Activated T-cell treated with anti-CD3 and anti-CD28 coated beads for 4 hours (primary cell): ENCODE data around the gene CTPS2.
"Not testable (repeated sequence)": the region's sequence is repeated elsewhere in the genome, so short reads cannot be mapped to it uniquely, and the experiment has no call there.

Source experiments
- DNase-seq: peaks from one replicate; pipeline ENCODE4 v3.0.0-alpha.2; 2020

The CTPS2 gene

DNA sequence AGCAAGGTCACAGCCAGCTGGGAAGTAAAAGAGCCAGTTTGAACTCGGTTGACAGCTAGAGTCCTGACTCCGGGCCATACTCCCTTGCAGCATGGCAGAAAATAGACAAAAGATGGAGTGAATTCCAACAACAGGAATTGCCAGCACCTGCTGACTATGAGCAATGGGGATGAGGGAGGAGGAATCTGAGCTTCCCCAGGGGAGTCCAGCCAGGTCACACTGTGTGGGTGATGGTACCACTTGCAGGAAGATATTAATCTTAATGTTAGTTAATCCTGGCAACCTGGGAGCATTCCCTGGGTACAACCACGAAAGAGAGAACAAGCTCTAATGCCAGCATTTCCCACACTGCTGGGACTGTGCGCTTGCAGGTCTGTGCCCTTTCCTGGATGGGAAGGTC, 110.6 kb downstream of the CTPS2 start:
- DNase-seq, result no peak

DNA sequence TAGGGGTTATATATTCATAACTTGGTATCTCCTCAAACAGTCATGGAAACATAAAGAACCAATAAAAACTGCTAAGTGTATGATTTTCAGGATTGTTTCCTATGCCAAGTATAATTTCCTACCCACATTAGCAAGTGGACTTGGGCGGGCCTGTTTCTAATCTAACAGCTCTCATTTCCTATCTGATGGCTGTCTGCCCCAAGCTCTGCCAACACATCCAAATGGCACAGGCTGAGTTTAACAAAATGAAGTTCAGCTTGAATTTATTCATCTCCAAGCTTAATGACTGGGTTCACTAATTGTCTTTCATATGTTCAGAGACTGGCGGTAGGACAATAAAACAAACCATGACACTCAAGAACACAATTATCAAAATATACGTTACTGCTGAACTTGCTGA, 118.0 kb downstream of the CTPS2 start:
- DNase-seq, result no peak

DNA sequence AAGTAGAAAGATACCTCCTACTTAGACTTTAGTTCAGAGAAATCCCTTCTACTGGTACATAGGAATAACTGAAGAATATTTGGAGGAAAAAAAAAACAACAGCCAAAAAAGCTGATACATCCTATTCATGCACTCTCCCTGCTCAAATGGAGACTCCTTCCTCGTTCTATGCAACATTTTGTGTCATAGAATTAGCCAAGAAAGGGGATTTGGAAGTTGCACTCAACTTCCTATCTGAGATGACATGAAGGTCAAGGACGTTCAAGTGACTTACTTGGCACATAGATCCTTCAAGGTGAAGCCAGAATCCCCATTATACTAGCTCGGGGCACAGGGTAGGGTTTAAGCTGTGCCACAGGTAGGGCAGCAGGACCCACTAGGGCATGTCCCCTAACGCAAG, 118.7 kb downstream of the CTPS2 start:
- no peak for DNase-seq

DNA sequence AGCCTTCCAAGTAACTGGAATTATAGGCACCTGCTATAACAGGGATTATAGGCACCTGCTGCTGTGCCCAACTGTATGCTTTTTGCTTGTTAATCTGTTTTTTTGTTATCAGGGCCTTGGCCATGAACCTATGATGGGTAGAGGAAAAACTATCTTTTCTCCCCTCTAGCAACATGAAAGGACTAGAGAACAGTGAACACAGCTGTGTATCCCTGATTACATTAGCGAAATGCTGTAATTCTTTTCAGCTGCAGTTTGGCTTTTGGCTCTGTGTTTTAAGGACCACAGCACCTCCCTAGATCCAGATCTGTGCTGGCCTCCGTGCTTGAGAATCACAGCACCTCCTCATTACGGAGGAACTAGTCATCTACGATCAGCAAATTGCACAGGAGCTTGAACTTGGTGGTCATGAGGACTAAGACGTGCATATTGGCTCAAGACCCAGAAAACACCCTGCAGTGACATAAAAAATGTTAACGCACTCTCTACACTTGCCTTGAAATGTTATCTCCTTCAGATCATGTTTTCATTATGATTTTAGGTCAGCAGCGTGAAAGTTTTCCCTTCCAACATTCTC, 120.2 kb downstream of the CTPS2 start:
- no peak for DNase-seq

DNA sequence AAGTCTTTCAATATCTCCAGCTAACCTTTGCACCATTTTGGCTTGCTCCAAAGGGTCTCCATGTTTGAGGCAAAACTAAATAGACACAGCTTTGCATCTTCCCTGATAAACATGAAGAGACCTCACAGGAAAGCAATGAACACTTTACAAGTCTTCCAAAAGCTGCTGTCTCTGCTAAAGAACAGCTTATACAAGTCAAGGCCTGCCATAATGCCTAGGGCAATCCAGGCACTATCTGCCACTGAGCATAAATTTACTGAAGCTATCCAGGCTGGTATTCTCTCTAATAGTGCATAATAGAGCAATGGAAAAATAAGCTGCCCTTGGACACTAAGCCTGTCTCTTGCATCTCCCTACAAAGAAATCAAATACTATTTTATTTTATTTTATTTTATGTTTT, 122.6 kb downstream of the CTPS2 start:
- DNase-seq, result no peak

DNA sequence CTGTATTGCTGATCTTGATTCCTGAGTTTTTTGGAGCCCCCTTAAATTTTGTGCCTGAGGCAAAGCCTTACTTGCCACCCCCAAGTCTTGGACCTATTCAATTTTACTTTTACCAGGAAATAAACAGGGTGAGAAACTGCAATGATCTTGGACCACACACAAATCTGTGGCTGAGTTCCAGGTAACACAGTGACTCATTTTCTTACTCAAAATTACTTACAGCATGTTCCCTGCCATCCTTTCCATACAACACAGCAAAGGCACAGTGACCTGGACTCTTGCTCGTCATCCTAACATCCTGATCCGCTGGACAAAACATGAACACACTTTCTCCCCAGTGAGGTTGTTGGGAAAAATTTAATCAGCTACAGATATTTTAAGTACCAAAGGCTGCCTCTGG, 123.3 kb downstream of the CTPS2 start:
- no peak for DNase-seq

DNA sequence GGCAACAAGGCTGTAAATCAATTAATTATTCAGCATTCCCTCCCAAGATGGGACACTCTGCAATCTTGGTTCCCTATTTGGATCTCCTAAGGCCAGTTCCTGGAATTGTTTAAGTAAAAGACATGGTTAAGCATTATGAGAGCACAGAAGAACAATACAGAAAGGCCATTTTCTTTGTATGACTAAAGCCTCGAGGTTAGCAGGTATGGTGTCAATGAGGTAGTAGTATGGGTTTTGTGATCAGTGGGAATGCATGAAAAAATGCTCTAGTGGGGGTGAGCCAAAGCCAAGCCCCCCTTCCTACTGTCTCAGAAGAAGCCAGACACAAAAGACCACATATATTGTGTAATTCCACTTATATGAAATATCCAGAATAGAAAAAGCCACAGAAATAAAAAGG, 124.2 kb downstream of the CTPS2 start:
- no peak for DNase-seq

DNA sequence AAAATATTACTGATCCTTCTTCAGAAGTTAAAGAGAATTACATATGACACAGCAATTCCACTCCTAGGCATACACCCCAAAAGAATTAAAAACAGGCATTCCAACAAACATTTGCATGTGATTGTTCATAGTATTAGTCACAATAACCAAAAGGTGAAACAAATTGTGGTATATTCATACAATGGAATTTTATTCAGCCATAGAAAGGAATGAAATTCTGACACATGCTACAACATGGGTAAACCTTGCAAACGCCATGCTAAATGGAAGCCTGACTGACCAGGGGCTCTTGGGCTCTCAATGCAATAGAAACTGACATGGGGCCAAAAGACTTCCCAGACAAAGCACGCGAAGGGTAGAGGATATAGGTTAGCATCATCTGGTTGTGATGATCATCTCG, 124.6 kb downstream of the CTPS2 start:
- no peak for DNase-seq

DNA sequence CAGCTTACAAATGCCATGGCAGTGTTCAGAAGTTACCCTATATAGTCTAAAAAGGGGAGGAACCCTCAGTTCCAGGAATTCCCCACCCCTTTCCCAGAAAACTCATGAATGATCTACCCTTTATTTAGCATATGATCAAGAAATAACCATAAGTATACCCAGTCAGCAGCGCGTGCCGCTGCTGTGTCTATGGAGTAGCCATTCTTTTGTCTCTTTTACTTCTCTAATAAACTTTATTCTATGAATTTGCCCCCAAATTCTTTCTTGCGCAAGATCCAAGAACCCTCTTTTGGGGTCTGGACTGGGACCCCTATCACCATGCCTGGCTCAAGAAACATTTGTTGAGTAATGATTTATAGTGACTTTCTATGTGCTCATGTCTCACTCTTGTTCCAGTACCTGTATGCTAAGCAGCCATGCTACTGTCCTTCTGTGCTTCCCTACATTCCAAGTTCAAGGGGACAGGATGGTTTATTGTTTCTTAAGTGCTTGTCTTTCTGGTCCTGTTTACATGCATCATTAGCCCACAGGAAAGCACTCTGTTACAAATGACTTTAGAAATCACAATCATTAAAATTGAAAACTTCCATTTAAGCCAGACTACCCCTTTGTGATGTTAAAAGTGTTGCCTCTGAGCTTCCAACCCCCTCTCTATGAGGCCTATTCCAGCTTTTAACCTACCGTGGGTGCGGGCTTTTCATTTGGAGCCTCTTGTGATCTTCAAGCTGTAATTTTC, 125.9 kb downstream of the CTPS2 start:
- DNase-seq, result no peak

DNA sequence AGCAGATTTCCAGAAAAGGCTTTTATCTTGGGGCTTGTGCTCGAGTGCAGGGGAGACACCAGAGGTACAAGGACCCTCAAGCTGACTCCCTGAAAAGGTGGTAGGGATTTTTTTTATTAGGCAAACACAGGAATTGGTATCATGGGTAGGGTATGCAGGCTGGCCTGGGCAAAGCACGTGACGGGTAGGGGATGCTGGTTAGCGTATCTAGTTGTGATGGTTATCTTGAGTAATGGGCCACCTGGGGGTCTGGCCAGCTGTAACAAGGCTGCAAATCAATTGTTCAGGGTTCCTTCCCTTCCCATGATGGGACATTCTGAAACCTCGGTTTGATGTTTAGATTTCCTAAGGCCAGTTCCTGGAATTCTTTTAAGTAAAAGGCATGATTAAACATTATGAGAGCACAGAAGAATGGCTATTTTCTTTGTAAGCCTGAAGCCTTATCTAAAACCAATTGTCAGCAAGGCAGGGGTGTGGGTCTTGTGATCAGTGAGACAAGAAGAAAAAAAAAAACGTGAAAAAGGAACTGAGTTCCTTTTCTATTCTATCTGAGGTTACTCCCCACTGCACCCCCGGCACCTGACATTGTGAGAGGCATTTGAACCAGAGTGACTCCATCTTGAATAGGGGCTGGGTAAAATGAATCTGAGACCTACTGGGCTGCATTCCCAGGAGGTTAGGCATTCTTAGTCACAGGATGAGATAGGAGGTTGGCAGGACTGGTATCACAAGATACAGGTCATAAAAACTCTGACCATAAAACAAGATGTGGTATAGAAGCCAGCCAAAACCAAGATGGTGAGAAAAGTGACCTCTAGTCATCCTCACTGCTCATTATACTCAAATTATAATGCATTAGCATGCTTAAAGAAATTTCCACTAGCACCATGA, 126.7 kb downstream of the CTPS2 start:
- no peak for DNase-seq

DNA sequence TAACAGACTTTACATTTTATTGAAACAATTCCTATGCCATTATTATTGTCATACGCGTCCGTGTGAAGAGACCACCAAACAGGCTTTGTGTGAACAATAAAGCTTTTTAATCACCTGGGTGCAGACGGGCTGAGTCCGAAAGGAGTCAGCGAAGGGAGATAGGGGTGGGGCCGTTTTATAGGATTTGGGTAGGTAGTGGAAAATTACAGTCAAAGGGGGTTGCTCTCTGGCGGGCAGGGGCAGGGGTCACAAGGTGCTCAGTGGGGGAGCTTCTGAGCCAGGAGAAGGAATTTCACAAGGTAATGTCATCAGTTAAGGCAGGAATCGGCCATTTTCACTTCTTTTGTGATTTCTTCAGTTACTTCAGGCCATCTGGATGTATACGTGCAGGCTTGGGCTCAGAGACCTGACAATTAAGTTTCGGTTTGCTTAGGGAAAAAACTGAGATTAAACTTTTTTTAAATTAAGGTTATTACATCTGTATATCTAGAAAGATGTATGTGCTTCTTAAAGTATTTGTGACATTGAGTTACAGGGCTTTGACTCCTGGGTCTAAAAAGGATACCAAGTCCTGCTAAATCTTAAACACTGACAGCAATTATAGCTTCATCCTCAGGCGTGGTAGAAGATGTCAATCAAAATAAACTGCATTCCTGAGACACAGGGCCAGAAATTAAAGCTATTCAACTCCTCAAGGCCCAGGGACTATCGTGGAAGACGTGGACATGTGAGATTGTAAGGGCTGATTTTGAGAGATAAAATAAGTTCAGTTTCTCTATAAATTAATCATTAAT, 132.3 kb downstream of the CTPS2 start:
- DNase-seq, result not testable (repeated sequence)

DNA sequence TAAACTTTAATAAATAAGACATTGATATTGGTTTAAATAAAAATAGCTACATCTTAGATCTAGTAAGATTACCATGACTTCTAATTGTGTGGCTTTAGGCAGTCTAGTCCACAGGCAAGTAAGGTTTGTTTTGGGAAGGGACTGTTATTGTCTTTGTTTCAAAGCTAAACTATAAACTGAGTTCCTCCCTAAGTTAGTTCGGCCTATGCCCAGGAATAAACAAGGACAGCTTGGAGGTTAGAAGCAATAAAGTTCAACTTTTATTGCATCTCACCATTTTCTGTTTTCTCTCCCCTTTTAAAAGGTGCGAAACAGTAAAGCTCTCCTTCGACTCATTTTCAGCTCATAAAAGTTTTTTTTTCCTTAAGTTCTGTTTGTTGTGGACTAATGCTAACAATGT, 133.0 kb downstream of the CTPS2 start:
- DNase-seq, result no peak

DNA sequence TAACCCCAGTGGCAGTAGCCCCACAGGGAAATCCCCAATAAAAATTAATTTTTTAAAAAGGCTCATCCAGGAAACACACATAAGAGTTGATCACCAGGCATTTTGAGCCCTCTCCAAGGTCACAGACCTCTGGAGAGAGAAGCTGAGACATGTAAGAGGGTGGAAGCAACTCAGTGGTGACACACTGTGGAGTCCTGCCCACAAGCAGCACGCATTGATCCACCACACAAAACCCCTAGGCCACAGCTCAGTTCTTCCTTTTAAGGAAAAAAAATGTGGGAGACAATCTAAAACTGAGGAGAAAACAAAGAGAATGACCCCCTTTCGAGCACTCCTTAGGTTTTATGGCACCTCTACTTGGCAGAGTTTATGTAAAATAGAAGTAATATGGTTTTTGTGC, 134.3 kb downstream of the CTPS2 start:
- DNase-seq, result no peak

DNA sequence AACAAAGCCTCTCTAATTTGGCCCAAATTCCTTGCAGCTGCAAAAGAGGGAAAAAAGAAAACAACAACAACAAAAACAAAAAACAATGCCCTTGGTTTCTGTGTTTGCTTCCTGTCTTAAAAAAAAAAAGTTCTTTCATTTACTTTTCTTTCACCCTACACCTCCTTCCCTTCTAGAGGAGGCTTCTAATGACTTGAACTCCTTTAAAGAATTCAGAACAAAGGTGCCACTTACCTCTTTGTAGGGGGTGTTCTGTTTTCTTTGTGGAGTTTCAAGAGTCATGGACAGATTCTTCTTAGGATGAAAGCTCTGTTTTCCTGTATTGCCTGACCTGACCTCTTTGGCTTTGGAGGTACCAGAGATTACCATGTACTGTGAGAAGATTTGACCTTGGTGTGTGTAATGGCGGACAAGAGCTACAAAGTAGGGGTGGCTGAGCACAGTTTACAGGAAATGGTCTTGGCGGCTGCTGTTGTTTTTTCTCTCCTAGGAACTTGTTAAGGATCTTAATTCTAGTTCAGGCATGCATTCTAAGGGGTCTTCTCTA, 134.9 kb downstream of the CTPS2 start:
- DNase-seq, result no peak

DNA sequence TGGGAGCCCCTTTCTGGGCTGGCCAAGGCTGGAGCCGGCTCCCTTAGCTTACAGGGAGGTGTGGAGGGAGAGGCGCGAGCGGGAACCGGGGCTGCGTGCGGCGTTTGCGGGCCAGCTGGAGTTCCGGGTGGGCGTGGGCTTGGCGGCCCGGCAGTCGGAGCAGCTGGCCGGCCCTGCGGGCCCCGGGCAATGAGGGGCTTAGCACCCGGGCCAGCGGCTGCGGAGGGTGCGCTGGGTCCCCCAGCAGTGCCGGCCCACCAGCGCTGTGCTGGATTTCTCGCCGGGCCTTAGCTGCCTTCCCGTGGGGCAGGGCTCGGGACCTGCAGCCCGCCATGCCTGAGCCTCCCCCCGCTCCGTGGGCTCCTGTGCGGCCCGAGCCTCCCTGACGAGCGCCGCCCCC, 137.1 kb downstream of the CTPS2 start:
- not testable (repeated sequence) for DNase-seq

DNA sequence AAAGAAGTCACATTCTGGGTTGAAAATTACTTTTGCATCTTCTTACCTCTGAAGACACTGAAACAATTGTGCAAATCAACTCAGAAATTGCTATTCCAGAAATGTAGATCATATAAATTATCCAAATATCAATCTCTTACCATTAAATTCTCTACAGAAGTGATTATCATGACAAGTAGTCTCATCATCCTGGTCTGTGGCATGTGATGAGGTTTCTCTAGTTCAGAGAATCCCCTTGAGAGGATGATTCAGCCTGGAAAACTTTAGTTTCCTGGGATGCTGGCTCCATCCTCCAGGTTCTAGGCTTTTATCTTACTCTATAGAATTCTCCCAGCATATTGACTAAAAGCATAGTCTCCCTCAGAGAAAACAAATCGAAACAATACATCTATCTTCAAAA, 138.7 kb downstream of the CTPS2 start:
- no peak for DNase-seq

DNA sequence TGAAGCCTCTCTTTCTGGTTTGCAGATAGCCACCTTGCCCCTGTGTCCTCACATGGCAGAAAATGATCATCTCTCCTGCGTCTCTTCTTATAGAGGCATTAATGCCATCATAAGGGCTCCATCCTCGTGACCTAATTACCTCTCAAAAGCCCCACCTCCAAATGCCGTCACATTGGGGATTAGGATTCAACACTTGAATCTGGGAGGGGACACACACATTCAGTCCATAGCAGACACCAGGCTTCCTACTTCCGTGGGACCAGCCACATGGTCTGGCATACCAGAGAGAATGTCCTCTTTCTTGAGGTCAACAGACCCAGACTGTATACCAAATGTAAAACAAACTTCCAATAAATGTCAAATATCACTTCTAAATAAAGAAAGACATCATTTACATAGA, 144.8 kb downstream of the CTPS2 start:
- DNase-seq, result no peak

DNA sequence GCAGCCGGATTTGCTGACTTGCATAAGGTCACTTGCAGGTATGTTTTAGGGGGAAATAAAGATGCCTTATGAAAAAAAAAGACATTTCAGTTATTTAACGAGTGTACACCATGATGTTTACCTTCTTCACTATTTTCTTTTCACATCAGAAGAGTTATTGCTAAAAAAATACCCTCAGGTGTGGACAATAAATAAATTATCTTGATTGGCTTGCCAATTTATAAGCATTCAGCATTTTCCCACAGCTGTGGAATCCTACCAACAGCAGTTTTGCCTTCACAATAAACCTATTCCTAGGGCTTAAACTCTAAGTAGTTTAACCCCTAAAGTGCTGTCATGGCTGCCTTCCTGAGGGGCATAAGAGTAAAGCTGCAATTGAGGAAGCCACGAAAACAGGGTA, 145.9 kb downstream of the CTPS2 start:
- no peak for DNase-seq

DNA sequence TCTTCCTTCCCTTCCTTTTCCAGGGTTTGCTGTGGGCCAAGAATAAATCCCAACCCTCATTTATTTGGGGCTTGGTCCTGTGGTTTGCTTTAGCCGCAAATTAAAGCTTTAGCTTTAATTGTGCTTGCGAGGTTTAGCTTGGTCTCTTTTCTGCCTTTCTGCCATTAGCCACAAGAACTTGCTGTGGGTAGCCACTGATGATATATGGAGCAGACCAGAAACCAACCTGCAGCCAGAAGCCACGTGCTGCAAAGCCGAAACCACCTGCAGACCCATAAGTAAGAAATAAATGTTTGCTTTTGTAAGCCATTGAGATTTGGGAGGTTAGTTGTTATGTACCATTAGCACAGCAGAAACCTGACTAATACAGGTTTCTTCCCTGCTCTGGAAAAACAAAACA, 152.3 kb downstream of the CTPS2 start:
- no peak for DNase-seq

DNA sequence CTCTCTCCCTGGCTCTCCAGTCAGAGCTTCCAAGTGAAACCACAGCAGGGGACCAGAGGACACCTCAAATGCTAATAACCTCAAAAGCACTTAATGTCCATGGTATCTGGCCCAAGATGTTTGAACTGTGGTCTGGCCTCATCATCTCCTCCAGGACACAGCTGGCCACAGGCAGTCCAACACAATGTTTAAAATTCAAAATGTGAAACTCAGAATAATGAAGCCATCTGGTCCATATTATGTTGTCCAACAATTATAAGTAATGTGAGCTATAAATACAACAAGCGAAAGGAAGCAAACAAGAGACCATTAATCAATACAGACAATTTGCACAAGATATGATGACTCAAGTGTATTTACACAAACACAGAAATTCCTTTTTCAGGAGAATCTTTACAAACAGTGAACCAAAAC, 153.3 kb downstream of the CTPS2 start:
- no peak for DNase-seq

DNA sequence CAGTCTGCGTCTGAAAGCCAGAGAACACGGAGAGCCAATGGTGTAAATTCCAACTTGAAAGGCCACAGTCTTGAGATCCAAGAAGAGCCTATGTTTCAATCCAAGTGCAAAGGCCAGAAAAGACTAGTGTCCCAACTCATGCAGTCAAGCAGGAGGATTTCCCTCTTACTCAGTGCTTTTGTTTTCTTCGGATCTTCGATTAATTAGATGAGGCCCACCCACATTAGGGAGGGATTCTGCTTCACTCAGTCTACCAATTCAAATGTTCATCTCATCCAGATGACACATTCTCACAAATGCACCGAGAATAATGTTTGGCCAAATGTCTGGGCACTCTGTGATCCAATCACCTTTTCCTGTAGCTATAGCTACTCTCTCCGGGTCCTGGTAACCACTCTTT, 154.0 kb downstream of the CTPS2 start:
- DNase-seq, result no peak

DNA sequence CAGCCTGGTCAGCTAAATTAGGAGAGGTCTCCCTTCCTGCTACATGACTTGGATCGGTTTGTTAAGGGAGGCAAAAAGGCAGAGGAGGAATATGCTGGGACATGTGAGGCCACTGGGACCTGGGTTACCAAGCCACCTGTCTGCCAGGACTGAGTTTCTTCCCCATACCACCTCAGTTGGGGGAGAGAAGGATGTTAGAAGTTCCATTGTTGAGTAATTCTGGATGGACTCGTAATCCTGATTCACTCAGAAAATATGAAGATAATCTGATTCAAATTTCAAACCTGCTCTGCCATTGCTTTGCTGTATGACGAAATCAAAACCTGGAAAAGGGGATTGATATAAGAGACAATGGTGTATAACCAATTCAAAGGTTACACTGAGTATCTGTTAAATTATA, 159.9 kb downstream of the CTPS2 start:
- DNase-seq, result no peak

DNA sequence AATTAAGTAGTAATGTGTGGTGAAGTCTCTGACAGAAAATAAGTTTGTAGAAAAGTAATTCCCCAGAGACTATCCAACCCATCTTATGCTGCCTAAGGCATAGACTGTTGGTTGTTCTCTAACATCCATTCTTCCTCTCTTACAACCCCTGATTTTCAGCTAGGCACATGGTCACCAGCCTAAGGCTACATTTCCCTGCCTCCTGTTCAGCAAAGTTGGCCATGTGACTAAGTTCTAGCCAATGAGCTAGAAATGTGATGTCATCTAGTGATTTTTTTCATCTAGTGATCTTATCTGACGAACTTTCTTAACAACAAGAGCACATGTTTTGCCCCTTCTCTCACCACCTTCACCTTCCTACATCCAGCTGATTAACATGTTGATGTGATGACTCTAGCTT, 164.8 kb downstream of the CTPS2 start:
- no peak for DNase-seq
